ENCODE measurements around the gene CORO2A. TPM values are rescaled to one million over a fixed set of nuclear protein-coding genes. Genes with fewer than 3 reads are reported as not detected.

CORO2A gene
- total and polyA plus RNA-seq, 3 donors from 2014 or later, result 28.0 to 50.5 (median 46.3) TPM

DNA sequence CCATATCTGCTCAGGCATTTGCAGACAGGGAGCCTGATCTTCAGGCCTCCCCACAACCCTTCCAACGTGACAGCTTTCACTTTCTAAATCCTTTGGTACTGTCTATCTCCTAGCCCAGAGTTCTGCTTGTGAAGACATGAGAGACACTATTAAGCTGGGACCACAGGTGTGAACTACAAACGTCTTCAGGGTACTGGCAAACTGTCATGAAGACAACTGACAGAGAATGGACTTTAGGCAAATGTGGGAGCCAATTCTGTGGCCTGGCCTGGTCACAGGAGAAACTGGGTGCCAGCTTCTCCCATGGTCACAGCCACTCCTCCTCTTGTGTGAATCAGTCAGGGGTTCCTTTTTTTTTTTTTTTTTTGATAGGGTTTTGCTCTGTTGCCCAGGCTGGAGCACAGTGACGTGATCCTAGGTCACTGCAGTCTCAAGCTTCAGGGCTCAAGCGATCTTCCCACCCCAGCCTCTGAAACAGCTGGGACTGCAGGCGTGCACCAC lies 83.9 kb downstream of the CORO2A start:
- intact Hi-C loops (cut with DNase I; ENCODE audit: low total_unique reads), result no loop called here
- H3K36me3 ChIP-seq (ENCODE audit: low read depth, missing control alignments), result no peaks in the 10 kb centered on the region
- TF ChIP-seq, protein P1, sequence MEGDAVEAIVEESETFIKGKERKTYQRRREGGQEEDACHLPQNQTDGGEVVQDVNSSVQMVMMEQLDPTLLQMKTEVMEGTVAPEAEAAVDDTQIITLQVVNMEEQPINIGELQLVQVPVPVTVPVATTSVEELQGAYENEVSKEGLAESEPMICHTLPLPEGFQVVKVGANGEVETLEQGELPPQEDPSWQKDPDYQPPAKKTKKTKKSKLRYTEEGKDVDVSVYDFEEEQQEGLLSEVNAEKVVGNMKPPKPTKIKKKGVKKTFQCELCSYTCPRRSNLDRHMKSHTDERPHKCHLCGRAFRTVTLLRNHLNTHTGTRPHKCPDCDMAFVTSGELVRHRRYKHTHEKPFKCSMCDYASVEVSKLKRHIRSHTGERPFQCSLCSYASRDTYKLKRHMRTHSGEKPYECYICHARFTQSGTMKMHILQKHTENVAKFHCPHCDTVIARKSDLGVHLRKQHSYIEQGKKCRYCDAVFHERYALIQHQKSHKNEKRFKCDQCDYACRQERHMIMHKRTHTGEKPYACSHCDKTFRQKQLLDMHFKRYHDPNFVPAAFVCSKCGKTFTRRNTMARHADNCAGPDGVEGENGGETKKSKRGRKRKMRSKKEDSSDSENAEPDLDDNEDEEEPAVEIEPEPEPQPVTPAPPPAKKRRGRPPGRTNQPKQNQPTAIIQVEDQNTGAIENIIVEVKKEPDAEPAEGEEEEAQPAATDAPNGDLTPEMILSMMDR (IDR thresholded peaks at IDR 0.05), result no peak
- no peak for TF ChIP-seq POLR2A (IDR thresholded peaks at IDR 0.05)
- no peak overlapping the region for H3K27ac ChIP-seq
- no peaks in the 10 kb centered on the region for H3K9me3 ChIP-seq
- no peaks in the 10 kb centered on the region for H3K27me3 ChIP-seq
- no peak for DNase-seq
- H3K4me1 ChIP-seq, result no peaks in the 10 kb centered on the region
- no peak overlapping the region for H3K4me3 ChIP-seq
- WGBS, 2 donors, result 75 to 85% methylated on average over 5 of the region's 5 CpGs

- H3K27me3 ChIP-seq, result no peaks in the 10 kb centered on the region
- no peak overlapping the region for H3K4me3 ChIP-seq
- H3K9me3 ChIP-seq, result no peaks in the 10 kb centered on the region
- H3K4me1 ChIP-seq, result no peaks in the 10 kb centered on the region
- no peak overlapping the region for H3K27ac ChIP-seq
- 95 to 97% methylated on average over 2 of the region's 2 CpGs for WGBS, 2 donors
- H3K36me3 ChIP-seq (ENCODE audit: low read depth, missing control alignments), result no peaks in the 10 kb centered on the region
- DNase-seq, result no peak
- TF ChIP-seq POLR2A (IDR thresholded peaks at IDR 0.05), result no peak
- TF ChIP-seq, protein P1 (IDR thresholded peaks at IDR 0.05), result no peak
- intact Hi-C loops (cut with DNase I; ENCODE audit: low total_unique reads), result no loop called here
Observed at GRCh38 chr9:98107926-98108325, 84.5 kb downstream of the CORO2A start.

DNA sequence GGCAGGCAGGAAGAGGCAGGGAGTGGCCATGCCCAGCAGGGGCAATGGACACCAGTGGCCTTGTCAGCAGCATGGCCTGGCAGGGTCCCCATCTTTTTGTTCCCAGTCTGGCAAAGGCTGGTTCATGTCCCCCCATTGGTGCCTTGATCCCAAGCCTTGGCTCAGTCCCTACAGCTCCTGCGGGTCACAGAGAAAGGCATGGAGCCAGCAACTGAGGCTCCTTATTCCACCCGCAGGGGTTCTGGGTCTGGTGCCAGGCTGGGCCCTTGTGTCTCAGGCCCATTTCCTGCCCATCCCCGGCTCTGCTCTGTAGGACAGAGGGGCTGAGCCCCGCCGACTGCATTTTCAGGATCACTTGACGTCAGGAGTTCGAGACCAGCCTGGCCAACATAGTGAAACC lies 87.4 kb downstream of the CORO2A start:
- intact Hi-C loops (cut with DNase I; ENCODE audit: low total_unique reads), result no loop called here
- no peak for TF ChIP-seq POLR2A (IDR thresholded peaks at IDR 0.05)
- TF ChIP-seq, protein P1 (IDR thresholded peaks at IDR 0.05), result no peak
- no peak overlapping the region for H3K27ac ChIP-seq

GRCh38 chr9:98104445-98104881 lies 88.0 kb downstream of the CORO2A start:
- no peaks in the 10 kb centered on the region for H3K36me3 ChIP-seq (ENCODE audit: low read depth, missing control alignments)
- no peaks in the 10 kb centered on the region for H3K4me1 ChIP-seq
- intact Hi-C loops (cut with DNase I; ENCODE audit: low total_unique reads), result no loop called here
- H3K27ac ChIP-seq, result no peak overlapping the region
- H3K9me3 ChIP-seq, result no peaks in the 10 kb centered on the region
- TF ChIP-seq, protein P1 (IDR thresholded peaks at IDR 0.05), result no peak
- TF ChIP-seq POLR2A (IDR thresholded peaks at IDR 0.05), result no peak
- no peaks in the 10 kb centered on the region for H3K27me3 ChIP-seq
- WGBS, 2 donors, result 78 to 95% methylated on average over 3 of the region's 3 CpGs
- no peak overlapping the region for H3K4me3 ChIP-seq
- no peak for DNase-seq

More for the DNA sequence above, 87.4 kb downstream of the CORO2A start:
- Histone ChIP-seq H3K9me3 (no peaks in the 10 kb centered on the region), H3K4me3 (no peak overlapping the region), H3K27me3 (no peaks in the 10 kb centered on the region), H3K36me3 (ENCODE audit: low read depth, missing control alignments) (no peaks in the 10 kb centered on the region), H3K4me1 (no peaks in the 10 kb centered on the region)
- no peak for DNase-seq
- 94 to 95% methylated on average over 6 to 7 of the region's 7 CpGs for WGBS, 2 donors

- no peak for DNase-seq
- WGBS, 2 donors, result 67 to 74% methylated on average over 6 of the region's 6 CpGs
Observed at GRCh38 chr9:98101868-98102273, 90.6 kb downstream of the CORO2A start.

More at GRCh38 chr9:98101868-98102273, 90.6 kb downstream of the CORO2A start:
- Histone ChIP-seq H3K4me1 (no peaks in the 10 kb centered on the region), H3K36me3 (ENCODE audit: low read depth, missing control alignments) (no peaks in the 10 kb centered on the region), H3K9me3 (no peaks in the 10 kb centered on the region), H3K27me3 (no peaks in the 10 kb centered on the region), H3K4me3 (no peak overlapping the region), H3K27ac (no peak overlapping the region)
- intact Hi-C loops (cut with DNase I; ENCODE audit: low total_unique reads), result no loop called here
- TF ChIP-seq POLR2A (IDR thresholded peaks at IDR 0.05), result no peak
- TF ChIP-seq, protein P1 (IDR thresholded peaks at IDR 0.05), result no peak
